SH-SY5Y (cell line): ENCODE measurements around the gene GMDS.

ENCODE experiments used
- GATA2 ChIP-seq: IDR thresholded peaks from 2 replicates; pipeline ENCODE4 v1.6.1; 2011; ENCODE audit warnings: mild to moderate bottlenecking, low read depth, low read length
- GATA3 ChIP-seq: IDR thresholded peaks from 2 replicates; pipeline ENCODE4 v1.6.1; 2011; ENCODE audit warnings: low read depth, mild to moderate bottlenecking, low read length, moderate library complexity

- no peak for TF ChIP-seq GATA3
- TF ChIP-seq GATA2, result no peak
These were observed 302.6 kb downstream of the GMDS start for GRCh38 chr6:1942834-1943233.
